Liver (tissue), 9 donors: ENCODE measurements around the gene IL18RAP. TPM values are rescaled to one million over a fixed set of nuclear protein-coding genes. Genes with fewer than 3 reads are reported as not detected.

Experiments used
- DNase-seq: peaks from one replicate; pipeline ENCODE4 v3.0.0-alpha.2; 2017; ENCODE audit warnings: low spot score
- H3K27ac ChIP-seq, 2 donors: one replicate each; pipeline ENCODE4 v1.7.0; 2013; ENCODE audit warnings: inconsistent platforms in 2 of 2, low read length in 2 of 2, control low read depth in 1 of 2, low read depth in 1 of 2, mild to moderate bottlenecking in 1 of 2
- H3K27me3 ChIP-seq, 4 donors: one replicate each; pipeline versions ENCODE4 v1.6.1 to v1.7.0; 2013; ENCODE audit warnings: low read length in 3 of 4, inconsistent platforms in 1 of 4, mild to moderate bottlenecking in 1 of 4, moderate library complexity in 1 of 4; ENCODE audit not compliant: control insufficient read depth in 4 of 4, insufficient read depth in 4 of 4
- H3K36me3 ChIP-seq, 4 donors: one replicate each; pipeline versions ENCODE4 v1.6.1 to v1.7.0; 2013; ENCODE audit warnings: low read length in 3 of 4, mild to moderate bottlenecking in 3 of 4, low read depth in 1 of 4, moderate library complexity in 1 of 4; ENCODE audit not compliant: control insufficient read depth in 4 of 4, insufficient read depth in 3 of 4
- H3K4me1 ChIP-seq, 4 donors: one replicate each; pipeline versions ENCODE4 v1.6.1 to v1.7.0; 2013; ENCODE audit warnings: low read length in 3 of 4, mild to moderate bottlenecking in 3 of 4, moderate library complexity in 1 of 4; ENCODE audit not compliant: control insufficient read depth in 4 of 4, insufficient read depth in 4 of 4
- H3K4me3 ChIP-seq, 3 donors: one replicate each; pipeline versions ENCODE4 v1.6.1 to v1.7.0; 2013; ENCODE audit warnings: low read length in 3 of 3, control low read depth in 1 of 3, low read depth in 1 of 3, mild to moderate bottlenecking in 1 of 3
- H3K9ac ChIP-seq, 2 donors: one replicate each; pipeline ENCODE4 v1.7.0; 2013; ENCODE audit warnings: low read length in 2 of 2, mild to moderate bottlenecking in 2 of 2, moderate library complexity in 2 of 2, control low read depth in 1 of 2, low read depth in 1 of 2
- H3K9me3 ChIP-seq, 4 donors: one replicate each; pipeline versions ENCODE4 v1.6.1 to v1.7.0; 2013; ENCODE audit warnings: low read length in 3 of 4; ENCODE audit not compliant: control insufficient read depth in 4 of 4
- EGR1 ChIP-seq, 2 donors: IDR thresholded peaks; 2 replicates each; pipeline ENCODE4 v1.6.1; 2016 to 2018; ENCODE audit warnings: antibody characterized with exemption in 2 of 2, low read depth in 2 of 2
- FOXA1 ChIP-seq: IDR thresholded peaks from 2 replicates; pipeline ENCODE4 v1.6.1; 2016; ENCODE audit warnings: antibody characterized with exemption
- FOXA2 ChIP-seq: IDR thresholded peaks from 2 replicates; pipeline ENCODE4 v1.6.1; 2016; ENCODE audit warnings: antibody characterized with exemption
- GABPA ChIP-seq, 2 donors: IDR thresholded peaks in 1 of 2; conservative IDR thresholded peaks in 1 of 2; 2 replicates each; pipeline ENCODE4 v1.6.1; 2016; ENCODE audit warnings: antibody characterized with exemption in 2 of 2, mild to moderate bottlenecking in 1 of 2, moderate library complexity in 1 of 2
- HNF4G ChIP-seq: IDR thresholded peaks from 2 replicates; pipeline ENCODE4 v1.6.1; 2016; ENCODE audit warnings: antibody characterized with exemption
- JUND ChIP-seq, 2 donors: IDR thresholded peaks; 2 replicates each; pipeline ENCODE4 v1.6.1; 2016; ENCODE audit warnings: antibody characterized with exemption in 2 of 2
- MAX ChIP-seq: IDR thresholded peaks from 2 replicates; pipeline ENCODE4 v1.6.1; 2016; ENCODE audit warnings: antibody characterized with exemption
- NR2F2 ChIP-seq: IDR thresholded peaks from 2 replicates; pipeline ENCODE4 v1.6.1; 2016; ENCODE audit warnings: antibody characterized with exemption
- RAD21 ChIP-seq, 2 donors: IDR thresholded peaks; 2 replicates each; pipeline ENCODE4 v1.6.1; 2016; ENCODE audit warnings: antibody characterized with exemption in 2 of 2, mild to moderate bottlenecking in 2 of 2
- RXRA ChIP-seq, 2 donors: IDR thresholded peaks; 2 replicates each; pipeline ENCODE4 v1.6.1; 2017 to 2018; ENCODE audit warnings: antibody characterized with exemption in 2 of 2, mild to moderate bottlenecking in 1 of 2
- SP1 ChIP-seq: IDR thresholded peaks from 2 replicates; pipeline ENCODE4 v1.6.1; 2018; ENCODE audit warnings: antibody characterized with exemption, mild to moderate bottlenecking
- YY1 ChIP-seq: IDR thresholded peaks from 2 replicates; pipeline ENCODE4 v1.6.1; 2016; ENCODE audit warnings: antibody characterized with exemption, mild to moderate bottlenecking
- WGBS: extraction: QIAGEN DNeasy Blood & Tissue Kit; methylation state at CpG from one replicate; pipeline ENCODE4 v1.1.7; 2013; 5-methylcytosine and 5-hydroxymethylcytosine counted together
- polyA plus RNA-seq, 2 donors: library from polyadenylated mRNA; stranded (reverse) in 1 of 2; unstranded in 1 of 2; fragments of 200-250 nt in 1 of 2; fragments of >200 nt in 1 of 2; fragmentation: Nextera tagmentation in 1 of 2; extraction: Ambion mirVana in 1 of 2; gene quantifications; one replicate each; pipeline versions ENCODE4 v1.2.1 to v1.2.3, GENCODE V29; 2013 to 2015
- total RNA-seq, 2 donors: library from RNA; depleted of rRNA; stranded (reverse); fragments of >200 nt; gene quantifications; one replicate each; pipeline ENCODE4 v1.2.3, GENCODE V29; 2014
- TF ChIP-seq, protein P1 (sequence below): IDR thresholded peaks from 2 replicates; pipeline ENCODE4 v1.6.1; 2016; ENCODE audit warnings: antibody characterized with exemption
- TF ChIP-seq, protein P2 (sequence below): IDR thresholded peaks from 2 replicates; pipeline ENCODE4 v1.6.1; 2016; ENCODE audit warnings: antibody characterized with exemption, mild to moderate bottlenecking
- TF ChIP-seq, protein P3 (sequence below): fragments of 150-350 bp; IDR thresholded peaks from 2 replicates; pipeline ENCODE4 v1.5.1; 2017; ENCODE audit warnings: improper control_type of control experiment, low read depth, low read length; ENCODE audit not compliant: missing input control
- TF ChIP-seq, protein P4 (sequence below): IDR thresholded peaks from 2 replicates; pipeline ENCODE4 v1.6.1; 2016; ENCODE audit warnings: antibody characterized with exemption
- donor health status: healthy.
- donor health status: healthy.
- donor health status: healthy.
- donor health status: healthy.
- donor health status: healthy.

IL18RAP gene
- total and polyA plus RNA-seq, 4 donors: 0.14 to 7.3 (median 1.4) TPM

- DNase-seq: no peak
- Histone ChIP-seq H3K9ac (no peak overlapping the region), H3K4me3 (no peak overlapping the region), H3K27me3 (no peaks in the 10 kb centered on the region), H3K36me3 (no peaks in the 10 kb centered on the region), H3K27ac (no peak overlapping the region), H3K9me3 (no peaks in the 10 kb centered on the region), H3K4me1 (no peaks in the 10 kb centered on the region)
- WGBS: 85% methylated on average over 4 of the region's 4 CpGs
- TF ChIP-seq RXRA (IDR thresholded peaks at IDR 0.05) (no peak), FOXA2 (no peak), HNF4G (no peak), FOXA1 (no peak), GABPA (IDR thresholded peaks at IDR 0.05 in 1 of 2, conservative IDR thresholded peaks at IDR 0.05 in 1 of 2) (no peak), YY1 (no peak), MAX (no peak), JUND (IDR thresholded peaks at IDR 0.05) (no peak), SP1 (no peak), NR2F2 (no peak)
- TF ChIP-seq, protein P1, sequence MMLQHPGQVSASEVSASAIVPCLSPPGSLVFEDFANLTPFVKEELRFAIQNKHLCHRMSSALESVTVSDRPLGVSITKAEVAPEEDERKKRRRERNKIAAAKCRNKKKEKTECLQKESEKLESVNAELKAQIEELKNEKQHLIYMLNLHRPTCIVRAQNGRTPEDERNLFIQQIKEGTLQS: no peak
- TF ChIP-seq, protein P2, sequence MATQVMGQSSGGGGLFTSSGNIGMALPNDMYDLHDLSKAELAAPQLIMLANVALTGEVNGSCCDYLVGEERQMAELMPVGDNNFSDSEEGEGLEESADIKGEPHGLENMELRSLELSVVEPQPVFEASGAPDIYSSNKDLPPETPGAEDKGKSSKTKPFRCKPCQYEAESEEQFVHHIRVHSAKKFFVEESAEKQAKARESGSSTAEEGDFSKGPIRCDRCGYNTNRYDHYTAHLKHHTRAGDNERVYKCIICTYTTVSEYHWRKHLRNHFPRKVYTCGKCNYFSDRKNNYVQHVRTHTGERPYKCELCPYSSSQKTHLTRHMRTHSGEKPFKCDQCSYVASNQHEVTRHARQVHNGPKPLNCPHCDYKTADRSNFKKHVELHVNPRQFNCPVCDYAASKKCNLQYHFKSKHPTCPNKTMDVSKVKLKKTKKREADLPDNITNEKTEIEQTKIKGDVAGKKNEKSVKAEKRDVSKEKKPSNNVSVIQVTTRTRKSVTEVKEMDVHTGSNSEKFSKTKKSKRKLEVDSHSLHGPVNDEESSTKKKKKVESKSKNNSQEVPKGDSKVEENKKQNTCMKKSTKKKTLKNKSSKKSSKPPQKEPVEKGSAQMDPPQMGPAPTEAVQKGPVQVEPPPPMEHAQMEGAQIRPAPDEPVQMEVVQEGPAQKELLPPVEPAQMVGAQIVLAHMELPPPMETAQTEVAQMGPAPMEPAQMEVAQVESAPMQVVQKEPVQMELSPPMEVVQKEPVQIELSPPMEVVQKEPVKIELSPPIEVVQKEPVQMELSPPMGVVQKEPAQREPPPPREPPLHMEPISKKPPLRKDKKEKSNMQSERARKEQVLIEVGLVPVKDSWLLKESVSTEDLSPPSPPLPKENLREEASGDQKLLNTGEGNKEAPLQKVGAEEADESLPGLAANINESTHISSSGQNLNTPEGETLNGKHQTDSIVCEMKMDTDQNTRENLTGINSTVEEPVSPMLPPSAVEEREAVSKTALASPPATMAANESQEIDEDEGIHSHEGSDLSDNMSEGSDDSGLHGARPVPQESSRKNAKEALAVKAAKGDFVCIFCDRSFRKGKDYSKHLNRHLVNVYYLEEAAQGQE: no peak
- TF ChIP-seq, protein P3, sequence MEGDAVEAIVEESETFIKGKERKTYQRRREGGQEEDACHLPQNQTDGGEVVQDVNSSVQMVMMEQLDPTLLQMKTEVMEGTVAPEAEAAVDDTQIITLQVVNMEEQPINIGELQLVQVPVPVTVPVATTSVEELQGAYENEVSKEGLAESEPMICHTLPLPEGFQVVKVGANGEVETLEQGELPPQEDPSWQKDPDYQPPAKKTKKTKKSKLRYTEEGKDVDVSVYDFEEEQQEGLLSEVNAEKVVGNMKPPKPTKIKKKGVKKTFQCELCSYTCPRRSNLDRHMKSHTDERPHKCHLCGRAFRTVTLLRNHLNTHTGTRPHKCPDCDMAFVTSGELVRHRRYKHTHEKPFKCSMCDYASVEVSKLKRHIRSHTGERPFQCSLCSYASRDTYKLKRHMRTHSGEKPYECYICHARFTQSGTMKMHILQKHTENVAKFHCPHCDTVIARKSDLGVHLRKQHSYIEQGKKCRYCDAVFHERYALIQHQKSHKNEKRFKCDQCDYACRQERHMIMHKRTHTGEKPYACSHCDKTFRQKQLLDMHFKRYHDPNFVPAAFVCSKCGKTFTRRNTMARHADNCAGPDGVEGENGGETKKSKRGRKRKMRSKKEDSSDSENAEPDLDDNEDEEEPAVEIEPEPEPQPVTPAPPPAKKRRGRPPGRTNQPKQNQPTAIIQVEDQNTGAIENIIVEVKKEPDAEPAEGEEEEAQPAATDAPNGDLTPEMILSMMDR: no peak
Measured at GRCh38 chr2:102420290-102420689, 2.7 kb upstream of the IL18RAP start.

- TF ChIP-seq, protein P2: no peak
- no peak for TF ChIP-seq RAD21 (IDR thresholded peaks at IDR 0.05)
- TF ChIP-seq, protein P4, sequence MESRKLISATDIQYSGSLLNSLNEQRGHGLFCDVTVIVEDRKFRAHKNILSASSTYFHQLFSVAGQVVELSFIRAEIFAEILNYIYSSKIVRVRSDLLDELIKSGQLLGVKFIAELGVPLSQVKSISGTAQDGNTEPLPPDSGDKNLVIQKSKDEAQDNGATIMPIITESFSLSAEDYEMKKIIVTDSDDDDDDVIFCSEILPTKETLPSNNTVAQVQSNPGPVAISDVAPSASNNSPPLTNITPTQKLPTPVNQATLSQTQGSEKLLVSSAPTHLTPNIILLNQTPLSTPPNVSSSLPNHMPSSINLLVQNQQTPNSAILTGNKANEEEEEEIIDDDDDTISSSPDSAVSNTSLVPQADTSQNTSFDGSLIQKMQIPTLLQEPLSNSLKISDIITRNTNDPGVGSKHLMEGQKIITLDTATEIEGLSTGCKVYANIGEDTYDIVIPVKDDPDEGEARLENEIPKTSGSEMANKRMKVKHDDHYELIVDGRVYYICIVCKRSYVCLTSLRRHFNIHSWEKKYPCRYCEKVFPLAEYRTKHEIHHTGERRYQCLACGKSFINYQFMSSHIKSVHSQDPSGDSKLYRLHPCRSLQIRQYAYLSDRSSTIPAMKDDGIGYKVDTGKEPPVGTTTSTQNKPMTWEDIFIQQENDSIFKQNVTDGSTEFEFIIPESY: no peak
- TF ChIP-seq EGR1 (IDR thresholded peaks at IDR 0.05; ENCODE audit: low read depth in 2 of 2): no peak
- no peak for TF ChIP-seq YY1
- TF ChIP-seq SP1: no peak
- TF ChIP-seq FOXA1: no peak
- no peak for TF ChIP-seq FOXA2
- TF ChIP-seq MAX: no peak
- TF ChIP-seq JUND (IDR thresholded peaks at IDR 0.05): no peak
- no peak overlapping the region for H3K9ac ChIP-seq
- no peak overlapping the region for H3K4me3 ChIP-seq
- WGBS: 72% methylated on average over 5 of the region's 5 CpGs
- no peak overlapping the region for H3K27ac ChIP-seq
- DNase-seq: no peak
- H3K9me3 ChIP-seq: no peaks in the 10 kb centered on the region
- no peaks in the 10 kb centered on the region for H3K36me3 ChIP-seq
- no peaks in the 10 kb centered on the region for H3K4me1 ChIP-seq
- no peaks in the 10 kb centered on the region for H3K27me3 ChIP-seq
Measured at GRCh38 chr2:102421890-102422759, 835 bp upstream of the IL18RAP start.
